DMS79 treated with DMSO at 0.1 percent for 48 hours (cell line): ENCODE measurements around the gene DUSP16.
"Not testable (repeated sequence)": the region's sequence is repeated elsewhere in the genome, so short reads cannot be mapped to it uniquely, and the experiment has no call there.

ENCODE experiments used
- DNase-seq: peaks from one replicate; lab custom pipeline; 2025; lab: John Stamatoyannopoulos, UW

Gene DUSP16

DNA sequence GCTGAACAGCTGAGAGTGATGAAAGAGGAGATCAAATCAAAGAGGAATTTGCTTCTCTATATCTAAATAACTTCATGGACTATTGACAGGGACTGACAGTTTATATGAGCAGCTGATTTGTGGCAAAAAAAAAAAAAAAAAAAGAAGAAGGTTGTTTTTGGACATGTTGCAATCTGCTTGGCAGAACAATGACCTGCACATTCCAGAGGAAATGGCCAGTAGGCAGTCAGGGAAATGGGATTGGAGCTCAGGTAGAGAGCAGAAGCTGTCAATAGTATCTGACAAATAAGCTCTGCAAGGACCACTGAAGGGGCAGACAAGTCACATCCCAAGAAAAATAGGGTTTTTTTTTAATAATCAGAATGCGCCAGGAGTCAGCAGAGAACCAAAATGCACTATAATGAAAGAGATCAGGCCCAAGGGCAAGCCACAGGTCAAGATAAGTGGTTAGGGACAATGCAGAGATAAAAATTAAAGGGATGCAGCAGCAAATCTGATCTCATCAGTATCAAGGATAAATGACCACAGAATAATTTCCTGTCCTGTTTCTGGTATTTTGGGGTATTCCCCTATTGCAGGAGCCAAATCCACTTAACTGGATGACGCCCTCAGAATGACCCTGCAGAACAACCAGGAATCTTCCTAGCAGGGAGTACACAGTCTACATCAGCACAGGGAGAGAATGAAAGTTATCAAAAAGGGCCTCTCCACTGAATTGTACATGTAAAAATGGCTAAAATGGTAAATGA, 22.6 kb upstream of the DUSP16 start:
- DNase-seq: no peak

DNA sequence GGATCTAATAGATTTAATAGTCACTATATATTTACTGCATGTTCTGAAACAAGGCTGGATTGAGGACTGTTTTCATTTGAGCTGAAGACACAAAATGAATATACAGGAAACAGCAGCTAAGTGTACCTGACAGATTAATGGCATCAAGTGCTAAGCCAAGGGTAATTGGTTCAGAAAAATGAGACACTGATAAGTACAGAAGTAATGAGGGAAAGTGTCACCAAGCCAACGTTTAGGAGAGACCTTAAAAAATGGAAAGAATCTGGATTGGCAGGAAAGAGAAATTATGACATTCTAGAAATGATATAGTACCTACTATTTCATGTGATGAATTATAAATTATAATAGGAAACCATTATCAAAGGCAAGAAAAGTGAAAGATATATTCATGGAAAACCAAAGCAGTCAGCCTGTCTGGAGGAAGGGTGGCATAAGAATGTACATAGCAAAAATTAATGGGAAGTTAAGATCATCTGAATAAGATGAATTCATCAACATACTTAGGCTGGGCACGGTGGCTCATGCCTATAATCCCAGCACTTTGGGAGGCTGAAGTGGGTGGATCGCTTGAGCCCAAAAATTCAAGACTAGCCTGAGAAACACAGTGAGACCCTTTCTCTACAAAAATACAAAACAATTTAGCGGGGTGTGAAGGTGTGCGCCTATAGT, 21.0 kb upstream of the DUSP16 start:
- DNase-seq: no peak

DNA sequence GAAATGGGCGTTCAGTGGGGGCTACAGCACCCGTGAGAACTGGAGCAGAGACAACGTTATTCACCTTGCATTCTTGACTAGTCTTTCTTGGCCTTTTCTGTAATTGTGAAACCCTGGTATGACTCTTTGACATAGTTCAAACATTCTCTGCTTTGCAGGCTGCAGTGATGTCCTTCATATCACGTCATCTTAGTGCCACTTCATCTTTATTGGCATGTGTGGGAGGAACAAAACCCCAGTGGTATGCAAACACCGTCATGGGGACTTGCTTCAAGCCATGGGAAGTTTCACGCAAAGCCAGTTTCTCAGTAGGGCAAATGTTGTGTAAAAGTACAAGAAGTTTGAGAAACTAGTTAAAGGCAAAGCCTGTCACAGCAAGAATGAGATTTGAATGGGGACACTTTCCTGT, 20.2 kb upstream of the DUSP16 start:
- no peak for DNase-seq

DNA sequence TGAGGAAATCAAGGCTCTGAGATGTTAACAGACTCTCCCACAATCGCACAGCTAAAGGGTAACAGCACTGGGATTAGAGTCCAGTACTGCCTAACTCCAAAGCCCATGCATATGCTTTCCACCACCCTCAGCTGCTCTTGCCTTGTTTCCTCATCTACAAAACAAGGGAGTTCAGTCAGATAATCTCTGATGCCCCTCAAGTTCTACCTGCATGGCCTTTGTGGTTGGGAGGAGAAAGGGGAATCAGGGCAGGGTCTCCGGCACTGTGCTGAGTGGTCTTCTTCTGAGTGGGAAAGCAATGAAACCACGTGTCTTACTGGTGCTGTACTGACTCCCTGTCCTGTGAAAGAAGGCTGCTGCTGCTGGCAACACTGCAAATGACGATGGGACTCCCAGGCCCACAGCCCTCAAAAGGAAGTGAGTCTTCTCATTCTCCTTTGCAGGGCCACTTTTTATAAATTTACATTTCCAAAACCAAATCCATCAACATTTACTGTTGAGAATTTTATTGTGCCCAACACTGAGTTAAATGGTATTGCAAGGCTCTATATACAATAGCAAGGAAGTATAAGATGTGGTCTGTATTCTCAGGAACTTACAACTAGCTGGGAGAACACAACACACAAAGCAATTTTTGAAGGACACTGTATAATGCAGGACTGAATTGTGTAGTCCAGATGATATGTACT, 19.7 kb upstream of the DUSP16 start:
- no peak for DNase-seq

DNA sequence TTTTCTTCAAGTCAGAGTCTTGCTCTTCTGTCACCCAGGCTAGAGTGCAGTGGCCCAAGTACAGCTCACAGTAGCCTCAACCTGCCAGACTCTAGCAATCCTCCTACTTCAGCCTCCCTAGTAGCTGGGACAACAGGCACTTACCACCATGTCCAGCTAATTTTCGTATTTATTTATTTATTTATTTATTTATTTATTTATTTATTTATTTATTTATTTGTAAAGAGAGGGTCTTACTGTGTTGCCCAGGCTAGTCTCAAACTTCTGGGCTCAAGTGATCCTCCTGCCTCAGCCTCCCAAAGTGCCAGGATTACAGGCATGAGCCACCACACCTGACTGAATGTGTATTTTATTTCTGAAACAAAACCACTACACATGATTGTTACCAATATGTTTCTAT, 18.1 kb upstream of the DUSP16 start:
- not testable (repeated sequence) for DNase-seq

DNA sequence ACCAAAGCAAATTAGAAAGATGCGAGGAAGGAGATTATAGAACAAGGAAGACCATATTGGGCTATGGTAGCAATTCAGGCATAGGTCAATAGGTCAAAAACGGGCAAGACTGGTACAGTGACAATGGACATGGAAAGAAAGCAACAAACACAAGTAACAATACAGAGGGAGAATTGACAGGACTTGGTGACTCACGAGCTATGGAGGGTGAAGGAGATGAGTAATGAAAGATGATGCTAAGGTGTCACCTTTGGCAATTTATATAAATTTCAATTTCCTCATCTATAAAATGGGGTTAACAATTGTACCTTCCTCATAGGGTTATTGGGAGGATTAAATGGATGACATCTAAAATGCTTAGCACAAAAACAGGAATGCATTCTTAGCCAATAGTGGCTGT, 15.1 kb upstream of the DUSP16 start:
- DNase-seq: no peak

DNA sequence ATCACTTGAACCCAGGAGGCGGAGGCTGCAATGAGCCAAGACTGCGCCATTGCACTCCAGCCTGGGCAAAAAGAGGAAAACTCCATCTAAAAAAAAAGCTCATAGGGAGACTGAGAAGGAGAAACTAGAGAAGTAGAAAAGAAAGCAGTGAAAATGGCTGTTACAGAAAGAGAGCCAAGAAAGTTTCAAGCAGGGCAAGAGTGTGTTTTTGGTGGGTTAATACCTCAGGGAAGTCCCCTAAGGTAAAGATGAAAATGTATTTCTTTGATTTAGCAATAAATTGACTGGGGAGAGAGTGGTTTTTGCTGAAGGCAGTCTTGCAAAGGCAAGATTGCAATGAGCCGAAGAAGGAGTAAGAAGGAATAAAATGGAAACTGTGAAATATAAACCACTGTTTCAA, 10.0 kb upstream of the DUSP16 start:
- DNase-seq: no peak

DNA sequence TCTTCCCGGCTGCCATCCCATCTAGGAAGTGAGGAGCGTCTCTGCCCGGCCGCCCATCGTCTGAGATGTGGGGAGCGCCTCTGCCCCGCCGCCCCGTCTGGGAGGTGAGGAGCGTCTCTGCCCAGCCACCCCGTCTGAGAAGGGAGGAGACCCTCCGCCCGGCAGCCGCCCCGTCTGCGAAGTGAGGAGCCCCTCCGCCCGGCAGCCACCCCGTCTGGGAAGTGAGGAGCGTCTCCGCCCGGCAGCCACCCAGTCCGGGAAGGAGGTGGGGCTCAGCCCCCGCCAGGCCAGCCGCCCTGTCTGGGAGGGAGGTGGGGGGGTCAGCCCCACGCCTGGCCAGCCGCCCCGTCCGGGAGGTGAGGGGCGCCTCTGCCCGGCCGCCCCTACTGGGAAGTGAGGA, 3.3 kb upstream of the DUSP16 start:
- DNase-seq: not testable (repeated sequence)

DNA sequence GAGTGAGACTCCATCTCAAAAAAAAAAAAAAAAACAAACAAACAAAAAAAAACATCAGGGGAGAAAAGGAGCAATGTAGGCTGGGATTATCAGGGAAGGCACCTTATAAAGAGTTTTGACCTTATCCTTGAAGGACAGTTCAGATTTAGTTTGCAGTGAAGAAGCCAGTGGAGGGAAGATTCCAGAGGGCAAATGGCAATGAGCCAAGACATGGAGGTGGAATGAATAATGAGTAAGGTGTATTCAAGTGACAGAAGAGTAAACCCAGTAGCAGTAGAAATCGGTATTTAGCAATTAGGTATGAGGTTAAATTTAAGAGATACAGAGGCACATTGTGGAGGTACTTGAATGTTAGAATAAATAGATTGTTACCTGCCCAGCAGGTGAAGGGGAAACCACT, 2.2 kb upstream of the DUSP16 start:
- no peak for DNase-seq

DNA sequence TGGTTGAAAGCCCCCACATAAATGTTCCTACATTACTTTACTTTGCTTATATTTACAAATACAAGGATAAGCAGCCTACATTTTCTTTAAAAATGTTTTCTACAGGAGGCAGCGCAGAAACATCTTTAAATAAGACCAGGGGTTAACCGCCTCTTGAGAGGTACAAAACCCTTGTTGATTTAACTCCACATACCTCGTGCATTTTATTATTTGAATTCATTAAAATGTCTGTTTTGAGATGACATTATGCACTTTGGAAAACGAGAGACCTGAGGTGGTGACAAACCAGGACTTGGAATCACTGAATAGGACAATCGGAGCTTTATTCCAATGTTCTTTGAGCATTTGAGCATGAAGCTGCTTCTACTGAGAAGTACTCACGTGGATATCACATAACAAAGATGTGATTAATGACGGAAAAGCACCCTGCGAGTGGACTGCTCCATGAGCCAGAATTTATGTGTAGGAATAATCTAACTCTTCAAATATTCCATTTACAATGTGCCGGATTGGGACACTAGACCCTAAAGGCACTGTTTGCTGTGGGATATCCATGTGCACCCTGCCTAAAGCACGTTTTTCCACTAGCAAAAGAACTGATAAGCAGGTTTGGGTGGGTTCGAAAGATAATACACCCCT, 746 bp upstream of the DUSP16 start:
- DNase-seq: peak; percentile 51

DNA sequence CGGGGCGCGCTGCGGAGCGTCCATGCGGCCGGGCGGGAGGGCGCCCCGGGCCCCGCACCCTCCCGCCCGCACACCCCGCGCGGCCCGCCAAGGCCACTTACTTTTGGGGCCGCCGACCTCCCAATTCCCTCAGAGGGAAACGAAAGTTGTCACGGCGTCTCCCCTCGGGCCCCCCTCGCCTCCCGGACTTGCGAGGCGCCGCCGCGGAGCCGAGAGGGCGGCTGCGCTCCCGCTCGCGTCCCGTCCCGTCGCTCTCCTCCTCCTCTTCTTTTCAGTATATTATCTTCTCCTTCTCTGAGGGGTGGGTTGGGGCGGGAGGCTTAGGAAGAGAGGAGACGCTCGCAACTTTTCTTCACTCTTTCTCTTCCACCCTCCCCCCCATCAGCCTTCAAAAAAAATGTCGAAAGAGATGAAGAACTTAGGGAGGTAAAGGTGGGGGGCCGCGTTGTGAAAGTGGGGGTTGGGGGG, 613 bp downstream of the DUSP16 start:
- no peak for DNase-seq

DNA sequence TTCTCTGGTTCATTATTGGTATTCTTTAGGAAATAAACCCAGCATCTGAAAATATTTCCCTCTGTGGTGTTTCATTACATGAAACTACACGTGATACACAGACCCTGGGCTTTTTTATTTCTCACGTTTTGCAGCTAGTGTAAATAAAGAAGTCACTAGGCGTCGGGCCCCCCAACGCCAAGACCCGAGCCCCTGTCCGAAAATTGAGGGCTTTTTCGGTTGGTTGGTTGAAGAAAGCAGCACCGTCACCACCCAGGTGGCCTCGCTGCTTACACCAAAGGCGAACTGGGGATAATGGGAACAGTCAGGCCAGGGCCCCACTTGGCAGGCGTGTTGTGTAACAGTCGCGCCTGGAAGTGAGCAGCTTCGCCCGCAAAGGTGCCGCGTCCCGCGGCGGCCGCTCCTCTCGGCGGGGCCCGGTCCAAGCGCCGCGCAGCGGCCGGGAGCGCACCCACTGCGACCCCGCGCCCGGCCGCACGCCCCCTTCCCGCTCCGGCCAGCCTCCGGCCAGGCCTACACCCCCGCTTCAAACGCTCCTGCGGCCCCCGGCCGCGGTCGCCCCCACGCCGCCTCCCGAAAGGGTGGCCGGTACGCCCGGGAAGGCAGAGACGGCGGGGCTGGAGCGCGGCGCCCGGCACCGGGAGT, 1.2 kb downstream of the DUSP16 start:
- DNase-seq: no peak

DNA sequence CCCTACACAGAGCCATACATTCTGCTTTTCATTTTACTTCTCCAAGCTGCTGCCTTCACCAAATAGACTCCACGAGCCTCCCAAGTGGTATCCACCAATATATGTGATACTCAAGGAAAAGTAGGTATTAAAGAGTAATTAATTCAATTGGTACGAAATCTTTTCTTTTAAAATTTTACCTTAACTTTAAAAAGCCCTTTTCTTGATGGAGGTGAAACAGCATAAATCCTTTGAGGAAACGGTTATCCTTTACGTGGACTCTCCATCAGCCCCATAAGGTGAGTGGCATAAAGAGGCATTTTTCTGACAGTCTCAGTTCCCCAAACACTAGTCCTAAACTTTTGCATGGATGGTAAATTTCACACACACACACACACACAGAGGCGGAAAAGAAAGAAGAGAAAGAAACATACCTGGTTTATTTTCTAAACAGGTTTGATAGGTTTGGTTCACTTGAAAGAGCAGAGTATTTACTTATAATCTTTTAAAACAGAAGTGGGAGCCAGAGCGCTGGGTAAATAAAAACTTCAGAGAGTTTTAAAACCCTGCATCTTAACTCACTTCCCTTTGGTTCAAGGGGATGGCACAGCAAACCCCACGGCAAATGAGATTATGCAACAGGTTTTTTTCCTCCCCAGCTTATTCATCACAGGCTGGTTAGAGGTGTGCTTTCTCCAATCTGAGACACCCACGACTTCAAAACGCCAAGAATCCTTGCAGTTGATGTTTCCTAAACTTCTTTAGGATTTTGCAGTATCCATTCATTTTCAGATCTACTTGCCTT, 1.9 kb downstream of the DUSP16 start:
- peak; percentile 61 for DNase-seq

DNA sequence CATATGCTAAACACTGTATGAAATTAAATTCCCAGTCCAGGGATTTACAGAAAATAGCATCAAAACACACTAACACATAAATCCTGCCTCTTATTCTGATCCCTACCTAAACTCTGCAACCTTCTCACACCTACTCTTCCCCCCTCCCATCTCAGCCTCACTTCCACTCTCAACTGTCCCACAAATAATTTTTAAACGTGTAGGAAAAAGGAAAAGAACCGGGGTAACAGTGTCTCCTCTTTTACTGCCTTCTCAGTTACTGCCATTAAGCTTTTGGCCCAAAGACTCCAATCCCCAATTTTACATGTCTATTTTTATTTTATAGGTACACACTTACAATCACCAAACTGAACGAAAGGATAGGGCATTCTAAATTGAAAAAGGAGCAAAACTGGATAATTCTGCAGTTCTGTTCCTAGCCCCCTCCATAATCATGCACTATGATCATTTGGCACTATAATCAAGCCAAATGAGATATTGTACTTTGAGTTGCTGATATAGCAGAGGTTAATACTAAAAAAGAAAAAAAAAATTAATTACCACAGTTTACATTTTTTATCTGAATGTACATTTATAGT, 2.9 kb downstream of the DUSP16 start:
- DNase-seq: no peak

DNA sequence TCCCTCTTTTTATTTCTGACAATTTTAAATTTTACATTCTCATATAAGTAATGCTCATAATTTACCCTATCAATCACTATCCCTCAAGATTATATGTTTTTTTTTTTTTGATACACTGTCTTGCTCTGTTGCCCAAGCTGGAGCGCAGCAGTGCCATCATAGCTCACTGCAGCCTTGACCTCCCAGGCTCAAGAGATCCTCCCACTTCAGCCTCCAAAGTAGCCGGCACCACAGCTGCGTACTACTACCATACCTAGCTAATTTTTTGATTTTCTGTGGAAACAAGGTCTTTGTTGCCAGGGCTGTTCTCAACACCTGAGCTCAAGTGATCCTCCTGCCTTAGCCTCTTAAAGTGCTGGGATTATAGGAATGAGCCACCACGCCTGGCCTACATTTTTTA, 4.4 kb downstream of the DUSP16 start:
- no peak for DNase-seq

DNA sequence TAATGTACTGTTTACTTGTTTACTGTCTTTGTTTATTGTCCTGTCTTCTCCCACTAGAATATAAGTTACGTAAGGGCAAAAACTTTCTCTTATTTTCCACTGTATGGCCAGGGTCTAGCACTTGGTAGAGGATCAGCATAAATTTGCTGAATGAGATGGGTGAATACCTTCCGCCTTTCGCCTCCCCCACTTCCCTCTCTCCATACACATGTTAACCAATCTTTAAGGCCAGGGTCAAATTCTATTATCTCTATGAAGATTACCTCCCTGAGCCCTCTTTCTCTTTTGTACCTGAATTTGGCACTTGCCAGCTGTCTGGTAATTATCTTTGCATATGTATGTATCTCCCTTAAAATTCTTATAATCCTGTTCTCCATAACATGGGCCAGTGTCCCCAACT, 4.9 kb downstream of the DUSP16 start:
- DNase-seq: no peak

DNA sequence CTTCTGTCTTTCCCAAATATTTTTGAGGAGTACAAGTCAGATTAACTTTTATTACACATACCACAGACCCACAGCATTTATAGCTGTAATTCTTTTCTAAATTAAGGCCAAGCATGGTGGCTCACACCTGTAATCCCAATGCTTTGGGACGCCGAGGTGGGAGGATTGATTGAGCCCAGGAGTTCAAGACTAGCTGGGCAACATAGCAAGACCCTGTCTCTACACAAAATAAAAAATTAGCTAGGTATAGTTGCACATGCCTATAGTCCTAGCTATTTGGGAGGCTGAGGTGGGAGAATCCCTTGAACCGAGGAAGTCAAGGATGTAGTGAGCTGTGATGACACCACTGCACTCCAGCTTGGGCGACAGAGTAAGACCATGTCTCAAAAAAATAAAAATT, 7.0 kb downstream of the DUSP16 start:
- DNase-seq: no peak

DNA sequence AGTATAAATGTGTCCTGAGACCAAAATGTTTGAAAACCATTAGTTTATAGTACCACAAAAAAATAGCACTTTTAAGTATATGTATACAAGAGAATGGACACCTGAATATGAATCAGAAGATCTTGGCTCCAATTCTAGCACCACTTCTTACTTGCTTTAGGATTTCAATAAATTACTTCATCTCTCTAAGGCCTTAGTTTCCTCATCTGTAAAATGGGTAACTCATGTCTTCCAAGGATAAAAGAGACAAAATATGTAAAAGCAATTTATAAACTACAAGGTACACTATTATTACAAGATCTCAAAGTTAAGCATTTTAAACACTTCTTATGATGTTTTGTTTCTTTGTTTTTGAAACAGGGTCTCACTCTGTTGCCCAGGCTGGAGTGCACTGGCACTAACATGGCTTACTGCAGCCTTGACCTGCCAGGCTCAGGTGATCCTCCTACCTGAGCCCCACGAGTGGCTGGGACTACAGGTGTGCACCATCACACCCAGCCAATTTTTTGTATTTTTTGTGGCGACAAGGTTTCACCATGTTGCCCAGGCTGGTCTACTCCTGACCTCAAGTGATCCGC, 9.4 kb downstream of the DUSP16 start:
- no peak for DNase-seq

DNA sequence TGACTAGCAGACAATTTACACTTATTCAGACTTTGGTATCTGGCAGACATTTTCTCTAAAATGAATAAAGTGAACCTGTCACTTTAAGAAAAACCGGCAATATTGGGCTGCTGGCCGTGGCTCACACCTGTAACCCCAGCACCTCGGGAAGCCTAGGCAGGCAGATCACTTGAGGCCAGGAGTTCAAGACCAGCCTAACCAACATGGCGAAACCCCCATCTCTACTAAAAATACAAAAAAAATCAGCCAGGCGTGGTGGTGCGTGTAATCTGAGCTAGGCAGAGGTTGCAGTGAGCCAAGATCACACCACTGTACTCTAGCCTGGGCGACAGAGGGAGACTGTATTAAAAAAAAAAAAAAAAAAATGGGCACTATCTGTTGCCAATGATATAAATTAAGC, 11.5 kb downstream of the DUSP16 start:
- DNase-seq: no peak

DNA sequence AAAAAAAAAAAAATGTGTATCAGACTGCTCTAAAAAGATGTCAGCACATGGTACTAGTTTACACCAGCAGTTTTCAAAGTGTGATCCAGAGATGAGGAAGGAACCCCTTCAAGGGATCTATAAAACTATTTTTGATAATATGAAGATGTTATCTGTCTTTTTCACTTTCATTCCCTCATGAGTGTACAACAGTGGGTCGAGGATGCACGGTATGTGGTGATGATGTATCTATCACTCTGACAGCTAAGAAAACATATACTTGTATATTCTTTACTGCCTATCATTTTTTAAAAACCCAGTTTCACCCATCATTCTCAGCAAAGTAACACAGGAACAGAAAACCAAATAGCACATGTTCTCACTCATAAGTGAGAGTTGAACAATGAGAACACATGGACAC, 12.4 kb downstream of the DUSP16 start:
- DNase-seq: no peak

DNA sequence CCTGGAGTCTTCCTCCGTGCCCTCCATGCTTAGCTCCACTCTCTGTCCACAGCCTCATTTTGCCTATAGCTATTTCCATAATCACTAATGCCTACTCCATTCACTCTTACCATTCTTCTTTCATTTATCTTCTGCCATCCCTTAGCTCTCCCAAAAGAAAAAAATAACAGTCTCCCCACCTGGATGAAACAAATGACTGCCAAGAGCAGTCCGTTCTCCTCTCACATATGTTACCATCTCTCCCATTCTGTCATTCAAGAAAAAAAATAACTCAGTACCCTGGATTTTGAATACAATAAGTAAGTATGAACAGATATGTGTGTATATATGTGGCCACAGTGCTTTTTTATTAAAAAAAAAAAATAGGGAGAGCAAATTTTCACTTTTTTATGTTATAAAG, 13.2 kb downstream of the DUSP16 start:
- DNase-seq: no peak
